ENCODE data around the gene MTARC2. TPM values are rescaled to one million over a fixed set of nuclear protein-coding genes. Genes with fewer than 3 reads are reported as not detected.
"Not testable (repeated sequence)": the region's sequence is repeated elsewhere in the genome, so short reads cannot be mapped to it uniquely, and the experiment has no call there.

Gene MTARC2
- total RNA-seq, 1 experiment from 2014 or later = 12.2 TPM

DNA sequence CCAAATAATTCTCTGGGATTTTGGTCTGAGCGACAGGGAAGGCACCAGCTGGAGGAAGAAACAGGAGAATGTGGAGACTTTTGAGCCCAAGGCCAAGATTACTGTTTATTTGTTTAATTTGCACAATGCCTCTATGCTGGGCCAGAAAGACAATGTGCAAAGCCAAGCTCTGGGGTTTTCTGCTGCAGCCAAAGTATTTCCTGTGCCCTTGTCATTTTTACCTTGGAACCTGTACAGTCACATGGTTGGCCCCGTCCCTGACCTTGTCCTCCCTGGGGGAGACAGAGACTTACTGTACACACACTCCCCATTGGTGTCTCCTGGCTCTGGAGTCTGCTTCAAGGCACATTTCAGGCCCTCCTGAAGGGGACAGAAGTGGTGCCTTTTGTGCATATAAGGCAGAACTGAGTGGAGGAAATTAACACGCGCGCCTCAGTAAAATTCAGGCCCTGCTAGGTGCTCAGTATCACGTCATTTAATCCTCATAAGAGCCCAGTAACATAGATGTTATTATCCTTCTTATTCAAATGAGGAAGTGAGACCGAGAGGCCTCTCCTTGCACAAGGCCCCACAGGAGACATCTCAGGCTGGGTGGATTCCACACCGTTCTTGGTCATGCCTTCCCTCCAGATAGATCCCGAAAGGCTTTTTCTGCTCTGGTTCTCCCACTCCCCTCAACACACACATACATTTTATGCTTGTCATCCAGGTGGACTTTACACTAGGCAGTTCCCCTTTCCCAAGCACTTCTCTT is 36.9 kb upstream of the MTARC2 start:
- Histone ChIP-seq H3K36me3 (replicated peaks; ENCODE audit: control insufficient read depth, insufficient read depth, low read length) (no peaks in the 10 kb centered on the region), H3K4me3 (ENCODE audit: insufficient read depth, low read depth, low read length) (no peak overlapping the region), H3K27me3 (ENCODE audit: control insufficient read depth, insufficient read depth, low read length) (no peaks in the 10 kb centered on the region; the same call in 1 of the 2 replicates)
- no peak for DNase-seq

- H3K4me3 ChIP-seq (ENCODE audit: insufficient read depth, low read depth, low read length); H3K27me3 ChIP-seq (ENCODE audit: control insufficient read depth, insufficient read depth, low read length); H3K36me3 ChIP-seq (replicated peaks; ENCODE audit: control insufficient read depth, insufficient read depth, low read length); DNase-seq: not testable (repeated sequence)
These were observed 32.1 kb upstream of the MTARC2 start for GRCh38 chr1:220715986-220716385.

DNA sequence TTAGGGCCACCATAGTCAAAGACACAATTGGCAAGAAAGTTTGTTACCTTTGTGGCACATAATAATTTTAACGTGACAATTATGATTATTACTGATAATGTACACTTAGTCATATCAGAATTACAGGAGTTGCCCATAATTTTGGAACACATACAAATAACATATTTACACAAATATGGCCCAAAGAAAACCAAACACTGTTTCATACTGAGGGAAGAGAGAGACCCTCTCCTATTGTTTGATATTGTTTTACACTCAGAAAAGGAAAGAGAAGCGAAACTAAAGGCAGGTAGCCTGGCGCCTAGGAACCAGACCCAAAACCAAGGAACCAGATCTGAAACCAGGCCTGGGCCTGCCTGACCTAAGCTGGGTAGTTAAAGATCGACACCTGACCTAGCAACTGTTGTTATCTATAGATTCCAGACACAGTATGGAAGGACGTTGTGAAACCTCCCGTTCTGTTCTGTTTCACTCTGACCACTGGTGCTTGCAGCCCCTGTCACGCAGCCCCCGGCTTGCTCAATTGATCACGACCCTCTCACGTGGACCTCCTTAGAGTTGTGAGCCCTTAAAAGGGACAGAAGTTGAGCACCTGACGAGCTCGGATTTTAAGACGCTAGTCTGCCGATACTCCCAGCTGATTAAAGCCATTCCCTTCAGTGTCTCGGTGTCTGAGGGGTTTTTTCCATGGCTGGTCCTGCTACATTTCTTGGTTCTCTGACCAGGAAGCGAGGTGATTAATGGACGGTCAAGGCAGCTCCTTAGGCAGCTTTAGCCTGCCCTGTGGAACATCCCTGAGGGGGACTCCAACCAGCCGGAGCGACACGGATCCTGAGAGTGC is 30.1 kb upstream of the MTARC2 start:
- no peaks in the 10 kb centered on the region for H3K27me3 ChIP-seq (ENCODE audit: control insufficient read depth, insufficient read depth, low read length)
- no peak for DNase-seq
- no peaks in the 10 kb centered on the region for H3K36me3 ChIP-seq (replicated peaks; ENCODE audit: control insufficient read depth, insufficient read depth, low read length)
- H3K4me3 ChIP-seq (ENCODE audit: insufficient read depth, low read depth, low read length) = no peak overlapping the region

- not testable (repeated sequence) for DNase-seq; H3K4me3 ChIP-seq (ENCODE audit: insufficient read depth, low read depth, low read length)
These were observed 26.9 kb upstream of the MTARC2 start for GRCh38 chr1:220721266-220721665.

DNA sequence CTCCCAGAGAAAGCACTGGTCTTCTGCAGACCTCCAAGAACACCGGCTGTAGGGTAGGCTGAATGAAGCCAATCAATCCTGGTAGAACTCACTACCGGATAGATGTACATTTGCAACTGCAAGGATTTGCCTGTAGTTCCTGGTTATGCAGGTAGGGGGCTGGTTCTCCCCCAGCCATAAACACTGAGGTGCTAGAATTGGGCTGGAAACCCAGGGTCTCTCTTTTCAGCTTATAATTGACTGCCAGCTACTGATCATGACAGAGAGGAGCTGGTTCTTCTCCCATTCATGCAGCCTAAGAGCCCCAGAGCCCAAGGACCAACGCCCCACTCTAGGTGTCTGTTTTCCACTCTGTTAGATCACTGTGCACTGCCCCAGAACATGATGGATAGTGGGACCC is 21.5 kb upstream of the MTARC2 start:
- Histone ChIP-seq H3K36me3 (replicated peaks; ENCODE audit: control insufficient read depth, insufficient read depth, low read length) (no peaks in the 10 kb centered on the region), H3K4me3 (ENCODE audit: insufficient read depth, low read depth, low read length) (no peak overlapping the region), H3K27me3 (ENCODE audit: control insufficient read depth, insufficient read depth, low read length) (no peaks in the 10 kb centered on the region; the same call in 1 of the 2 replicates)
- peak; percentile 47 for DNase-seq

More at GRCh38 chr1:220721266-220721665, 26.9 kb upstream of the MTARC2 start:
- H3K27me3 ChIP-seq (ENCODE audit: control insufficient read depth, insufficient read depth, low read length); H3K36me3 ChIP-seq (replicated peaks; ENCODE audit: control insufficient read depth, insufficient read depth, low read length): not testable (repeated sequence)

DNA sequence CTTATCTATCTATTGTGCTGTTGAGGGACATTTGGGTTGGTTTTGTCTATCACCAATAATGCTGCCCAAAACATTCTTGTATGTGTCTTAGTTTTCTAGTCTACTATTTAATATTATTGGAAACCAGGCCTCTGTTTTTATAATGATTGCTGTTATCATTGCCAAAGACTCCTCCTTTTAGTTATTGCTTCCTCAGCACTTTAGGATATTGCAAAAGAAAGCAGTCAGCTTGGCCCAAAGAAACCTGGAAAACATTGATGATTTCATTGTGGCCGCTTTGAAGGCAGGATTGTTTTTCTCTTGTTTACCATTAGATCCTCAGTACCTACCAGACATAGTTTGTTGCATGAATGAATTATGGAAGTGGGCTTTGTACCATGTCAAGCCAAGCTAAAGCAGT is 20.6 kb upstream of the MTARC2 start:
- no peak for DNase-seq
- no peaks in the 10 kb centered on the region for H3K36me3 ChIP-seq (replicated peaks; ENCODE audit: control insufficient read depth, insufficient read depth, low read length)

DNA sequence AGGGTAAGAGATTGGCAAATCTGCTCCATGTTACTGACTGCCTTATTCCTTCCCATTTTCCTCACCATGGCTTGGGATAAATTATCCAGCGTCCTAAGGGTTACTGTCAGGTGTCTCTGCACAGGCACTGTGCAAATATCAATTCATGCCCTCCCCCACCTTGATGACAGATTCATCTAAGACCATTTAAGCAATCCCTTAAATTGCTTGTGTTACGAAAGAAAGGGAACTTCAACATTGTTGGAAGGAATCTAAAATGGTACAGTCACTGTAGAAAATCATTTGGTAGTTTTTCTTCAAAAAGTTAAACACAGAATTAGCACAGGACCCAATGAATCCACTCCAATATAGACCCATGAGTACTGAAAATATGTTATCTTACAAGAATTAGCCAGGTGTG is 17.6 kb upstream of the MTARC2 start:
- Histone ChIP-seq H3K27me3 (ENCODE audit: control insufficient read depth, insufficient read depth, low read length) (no peaks in the 10 kb centered on the region; the same call in 1 of the 2 replicates), H3K36me3 (replicated peaks; ENCODE audit: control insufficient read depth, insufficient read depth, low read length) (no peaks in the 10 kb centered on the region), H3K4me3 (ENCODE audit: insufficient read depth, low read depth, low read length) (no peak overlapping the region)
- no peak for DNase-seq

More for the DNA sequence above, 20.6 kb upstream of the MTARC2 start:
- no peak overlapping the region for H3K4me3 ChIP-seq (ENCODE audit: insufficient read depth, low read depth, low read length)
- no peaks in the 10 kb centered on the region; the same call in 1 of the 2 replicates for H3K27me3 ChIP-seq (ENCODE audit: control insufficient read depth, insufficient read depth, low read length)

DNA sequence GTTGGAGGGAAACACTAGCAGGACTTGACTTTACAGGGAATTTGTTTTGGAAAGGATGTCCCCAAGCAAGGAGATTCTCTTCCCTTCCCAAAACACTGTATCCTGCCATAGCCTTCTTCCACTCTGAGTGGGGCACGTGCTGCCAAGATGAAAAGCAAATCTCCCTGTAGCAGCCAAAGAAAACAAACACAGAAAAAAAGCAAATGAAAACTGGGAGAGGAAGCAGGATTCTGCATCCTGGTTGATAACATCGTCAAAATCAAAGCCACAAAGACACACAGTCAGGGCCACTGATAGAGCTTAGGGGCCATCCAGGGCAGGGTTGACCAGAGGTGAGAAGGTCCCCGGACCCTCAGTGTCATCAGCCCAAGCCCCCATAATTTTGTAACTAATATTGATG is 16.0 kb upstream of the MTARC2 start:
- Histone ChIP-seq H3K27me3 (ENCODE audit: control insufficient read depth, insufficient read depth, low read length) (no peaks in the 10 kb centered on the region), H3K4me3 (ENCODE audit: insufficient read depth, low read depth, low read length) (no peak overlapping the region), H3K36me3 (replicated peaks; ENCODE audit: control insufficient read depth, insufficient read depth, low read length) (no peaks in the 10 kb centered on the region)
- no peak for DNase-seq

GRCh38 chr1:220732621-220733020 is 15.5 kb upstream of the MTARC2 start:
- Histone ChIP-seq H3K27me3 (ENCODE audit: control insufficient read depth, insufficient read depth, low read length) (no peaks in the 10 kb centered on the region), H3K36me3 (replicated peaks; ENCODE audit: control insufficient read depth, insufficient read depth, low read length) (no peaks in the 10 kb centered on the region), H3K4me3 (ENCODE audit: insufficient read depth, low read depth, low read length) (no peak overlapping the region)
- no peak for DNase-seq

GRCh38 chr1:220733086-220733601 is 15.0 kb upstream of the MTARC2 start:
- no peaks in the 10 kb centered on the region for H3K27me3 ChIP-seq (ENCODE audit: control insufficient read depth, insufficient read depth, low read length)
- H3K4me3 ChIP-seq (ENCODE audit: insufficient read depth, low read depth, low read length) = no peak overlapping the region
- H3K36me3 ChIP-seq (replicated peaks; ENCODE audit: control insufficient read depth, insufficient read depth, low read length) = no peaks in the 10 kb centered on the region
- DNase-seq = peak; percentile 87

DNA sequence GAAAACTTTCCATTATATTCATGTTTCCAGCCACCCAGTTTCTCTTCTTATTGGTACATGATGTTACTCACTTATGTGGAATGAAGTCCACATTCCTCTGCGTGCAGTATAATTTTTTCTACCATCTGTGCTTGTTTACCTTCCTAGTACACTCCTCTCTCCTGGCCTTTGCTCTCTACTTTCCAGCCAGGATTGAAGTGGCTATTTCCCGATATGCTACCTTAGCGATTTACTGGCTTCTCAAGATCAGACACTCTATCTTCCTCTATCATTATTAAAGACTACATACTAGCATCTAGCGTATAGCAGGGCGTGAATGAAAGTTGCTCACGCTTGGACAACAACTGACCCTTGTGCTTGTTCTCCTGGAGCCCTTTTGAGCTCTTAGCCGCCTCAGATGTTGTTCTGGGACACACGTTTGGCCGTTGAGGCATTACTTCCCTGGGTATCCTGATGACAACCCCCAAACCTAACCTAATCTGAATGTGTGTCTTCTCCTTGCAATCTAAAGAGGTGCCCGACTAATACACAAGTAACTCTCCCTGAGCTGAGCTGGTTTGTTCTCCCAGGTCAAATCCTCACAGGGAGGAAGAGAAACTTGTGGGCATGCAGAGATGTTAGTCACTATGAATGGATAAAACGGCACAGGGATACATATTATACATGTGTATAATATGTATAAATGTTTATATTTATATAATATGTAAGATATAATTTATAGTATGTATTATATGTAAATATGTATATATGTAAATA is 13.4 kb upstream of the MTARC2 start:
- Histone ChIP-seq H3K4me3 (ENCODE audit: insufficient read depth, low read depth, low read length) (no peak overlapping the region), H3K27me3 (ENCODE audit: control insufficient read depth, insufficient read depth, low read length) (no peaks in the 10 kb centered on the region), H3K36me3 (replicated peaks; ENCODE audit: control insufficient read depth, insufficient read depth, low read length) (no peaks in the 10 kb centered on the region)
- no peak for DNase-seq

GRCh38 chr1:220736283-220736682 is 11.8 kb upstream of the MTARC2 start:
- not testable (repeated sequence) for H3K27me3 ChIP-seq (ENCODE audit: control insufficient read depth, insufficient read depth, low read length); DNase-seq; H3K4me3 ChIP-seq (ENCODE audit: insufficient read depth, low read depth, low read length); H3K36me3 ChIP-seq (replicated peaks; ENCODE audit: control insufficient read depth, insufficient read depth, low read length)

- Histone ChIP-seq H3K27me3 (ENCODE audit: control insufficient read depth, insufficient read depth, low read length) (no peaks in the 10 kb centered on the region; the same call in 1 of the 2 replicates), H3K4me3 (ENCODE audit: insufficient read depth, low read depth, low read length) (no peak overlapping the region), H3K36me3 (replicated peaks; ENCODE audit: control insufficient read depth, insufficient read depth, low read length) (no peaks in the 10 kb centered on the region)
- no peak for DNase-seq
These were observed 6.8 kb upstream of the MTARC2 start for GRCh38 chr1:220741349-220741748.

GRCh38 chr1:220741825-220742224 is 6.3 kb upstream of the MTARC2 start:
- H3K4me3 ChIP-seq (ENCODE audit: insufficient read depth, low read depth, low read length) = no peak overlapping the region
- no peak for DNase-seq
- H3K36me3 ChIP-seq (replicated peaks; ENCODE audit: control insufficient read depth, insufficient read depth, low read length) = no peaks in the 10 kb centered on the region
- no peaks in the 10 kb centered on the region; the same call in 1 of the 2 replicates for H3K27me3 ChIP-seq (ENCODE audit: control insufficient read depth, insufficient read depth, low read length)

All from H7 (cell line).